ENCODE measurements around the gene SUMF1.

The SUMF1 gene

GRCh38 chr3:4355401-4356219 lies 111.5 kb downstream of the SUMF1 start:
- H3K4ac ChIP-seq (ENCODE audit: low read depth, low read length), result no peak overlapping the region
- no peak overlapping the region for H4K12ac ChIP-seq (ENCODE audit: low read depth, low read length)
- no peaks in the 10 kb centered on the region for H3K36me3 ChIP-seq (ENCODE audit: control insufficient read depth in 1 of 2, insufficient read depth in 2 of 2, low read length in 2 of 2)
- H2AFZ ChIP-seq (ENCODE audit: insufficient read depth, low read length, poor library complexity), result no peak overlapping the region
- no peak overlapping the region for H3K18ac ChIP-seq (ENCODE audit: low read length)
- H3K9ac ChIP-seq (ENCODE audit: low read length), result no peak overlapping the region
- DNase-seq, result no peak
- no peak overlapping the region for H3K14ac ChIP-seq (ENCODE audit: low read length)
- H3K79me2 ChIP-seq (ENCODE audit: control insufficient read depth, insufficient read depth, low read length, poor library complexity), result no peaks in the 10 kb centered on the region
- H3K23ac ChIP-seq (ENCODE audit: low read length), result no peak overlapping the region
- no peak overlapping the region for H2BK5ac ChIP-seq (ENCODE audit: low read depth, low read length, poor library complexity)
- no CpG with 5 or more reads among the region's 6 CpGs for WGBS (ENCODE audit: extremely low coverage, insufficient coverage, insufficient read length)
- H2BK12ac ChIP-seq (ENCODE audit: low read length), result no peak overlapping the region
- H3K79me1 ChIP-seq (ENCODE audit: low read length), result no peaks in the 10 kb centered on the region
- H4K91ac ChIP-seq (ENCODE audit: low read depth, low read length), result no peak overlapping the region
- no peaks in the 10 kb centered on the region for H3K9me3 ChIP-seq (ENCODE audit: insufficient read depth, low read depth, low read length)
- H4K8ac ChIP-seq (ENCODE audit: low read depth, low read length), result no peak overlapping the region
- H3K27me3 ChIP-seq (ENCODE audit: insufficient read depth, low read length), result no peaks in the 10 kb centered on the region
- no peak overlapping the region for H3K4me2 ChIP-seq (ENCODE audit: low read length)
- no peaks in the 10 kb centered on the region for H3K4me1 ChIP-seq (ENCODE audit: control insufficient read depth in 1 of 2, insufficient read depth in 2 of 2, low read length in 2 of 2)
- no peak overlapping the region for H3K27ac ChIP-seq (ENCODE audit: low read depth, low read length)
- H2AK5ac ChIP-seq (ENCODE audit: low read length), result no peak overlapping the region
- H3K4me3 ChIP-seq (ENCODE audit: low read depth, low read length), result no peak overlapping the region
- H2BK120ac ChIP-seq (ENCODE audit: insufficient read depth, low read length, poor library complexity), result no peak overlapping the region

DNA sequence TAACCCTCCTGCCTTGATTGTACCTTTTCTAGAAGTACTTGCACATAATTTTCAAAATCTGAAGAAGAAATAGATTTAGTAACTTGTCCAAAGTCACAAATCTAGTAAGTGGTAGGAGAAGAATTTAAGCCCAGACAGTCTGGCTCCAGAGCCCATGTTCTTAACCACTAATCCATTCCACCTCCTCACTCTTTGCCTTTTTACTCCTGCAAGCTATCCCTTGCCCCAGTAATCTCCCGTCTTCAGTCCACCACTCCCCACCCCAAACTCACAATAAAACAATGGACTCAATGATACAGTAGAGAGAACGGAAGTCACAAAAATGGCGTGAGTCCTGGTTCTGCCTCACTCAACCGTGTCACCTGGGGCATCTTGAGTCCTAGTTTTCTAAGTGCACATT lies 115.2 kb downstream of the SUMF1 start:
- Histone ChIP-seq H3K4me2 (ENCODE audit: low read length) (no peak overlapping the region), H3K36me3 (ENCODE audit: control insufficient read depth in 1 of 2, insufficient read depth in 2 of 2, low read length in 2 of 2) (no peaks in the 10 kb centered on the region), H2AFZ (ENCODE audit: insufficient read depth, low read length, poor library complexity) (no peak overlapping the region), H2BK5ac (ENCODE audit: low read depth, low read length, poor library complexity) (no peak overlapping the region), H3K4me3 (ENCODE audit: low read depth, low read length) (no peak overlapping the region), H3K23ac (ENCODE audit: low read length) (no peak overlapping the region), H2BK12ac (ENCODE audit: low read length) (no peak overlapping the region), H3K4ac (ENCODE audit: low read depth, low read length) (no peak overlapping the region), H3K4me1 (ENCODE audit: control insufficient read depth in 1 of 2, insufficient read depth in 2 of 2, low read length in 2 of 2) (no peaks in the 10 kb centered on the region), H4K8ac (ENCODE audit: low read depth, low read length) (no peak overlapping the region), H3K79me1 (ENCODE audit: low read length) (no peaks in the 10 kb centered on the region), H2BK120ac (ENCODE audit: insufficient read depth, low read length, poor library complexity) (no peak overlapping the region), H4K91ac (ENCODE audit: low read depth, low read length) (no peak overlapping the region), H4K12ac (ENCODE audit: low read depth, low read length) (no peak overlapping the region), H3K9me3 (ENCODE audit: insufficient read depth, low read depth, low read length) (no peaks in the 10 kb centered on the region), H3K18ac (ENCODE audit: low read length) (no peak overlapping the region), H3K27ac (ENCODE audit: low read depth, low read length) (no peak overlapping the region), H3K14ac (ENCODE audit: low read length) (no peak overlapping the region), H3K9ac (ENCODE audit: low read length) (no peak overlapping the region), H2AK5ac (ENCODE audit: low read length) (no peak overlapping the region), H3K79me2 (ENCODE audit: control insufficient read depth, insufficient read depth, low read length, poor library complexity) (no peaks in the 10 kb centered on the region), H3K27me3 (ENCODE audit: insufficient read depth, low read length) (no peaks in the 10 kb centered on the region)
- no CpG with 5 or more reads among the region's 4 CpGs for WGBS (ENCODE audit: extremely low coverage, insufficient coverage, insufficient read length)
- no peak for DNase-seq

GRCh38 chr3:4351164-4351855 lies 115.8 kb downstream of the SUMF1 start:
- no peak overlapping the region for H3K14ac ChIP-seq (ENCODE audit: low read length)
- no peak overlapping the region for H2AFZ ChIP-seq (ENCODE audit: insufficient read depth, low read length, poor library complexity)
- H2AK5ac ChIP-seq (ENCODE audit: low read length), result no peak overlapping the region
- no peak overlapping the region for H4K8ac ChIP-seq (ENCODE audit: low read depth, low read length)
- no peaks in the 10 kb centered on the region for H3K27me3 ChIP-seq (ENCODE audit: insufficient read depth, low read length)
- no peaks in the 10 kb centered on the region for H3K9me3 ChIP-seq (ENCODE audit: insufficient read depth, low read depth, low read length)
- no peaks in the 10 kb centered on the region for H3K4me1 ChIP-seq (ENCODE audit: control insufficient read depth in 1 of 2, insufficient read depth in 2 of 2, low read length in 2 of 2)
- no CpG with 5 or more reads among the region's 11 CpGs for WGBS (ENCODE audit: extremely low coverage, insufficient coverage, insufficient read length)
- no peak overlapping the region for H4K91ac ChIP-seq (ENCODE audit: low read depth, low read length)
- H3K4me3 ChIP-seq (ENCODE audit: low read depth, low read length), result no peak overlapping the region
- peak in 1 of 2 donors; percentile 38 for DNase-seq
- H2BK12ac ChIP-seq (ENCODE audit: low read length), result no peak overlapping the region
- H3K36me3 ChIP-seq (ENCODE audit: control insufficient read depth in 1 of 2, insufficient read depth in 2 of 2, low read length in 2 of 2), result no peaks in the 10 kb centered on the region
- no peak overlapping the region for H3K23ac ChIP-seq (ENCODE audit: low read length)
- H3K79me1 ChIP-seq (ENCODE audit: low read length), result no peaks in the 10 kb centered on the region
- no peaks in the 10 kb centered on the region for H3K79me2 ChIP-seq (ENCODE audit: control insufficient read depth, insufficient read depth, low read length, poor library complexity)
- H3K4ac ChIP-seq (ENCODE audit: low read depth, low read length), result no peak overlapping the region
- H3K9ac ChIP-seq (ENCODE audit: low read length), result no peak overlapping the region
- no peak overlapping the region for H3K27ac ChIP-seq (ENCODE audit: low read depth, low read length)
- no peak overlapping the region for H3K18ac ChIP-seq (ENCODE audit: low read length)
- H4K12ac ChIP-seq (ENCODE audit: low read depth, low read length), result no peak overlapping the region
- H3K4me2 ChIP-seq (ENCODE audit: low read length), result no peak overlapping the region
- H2BK5ac ChIP-seq (ENCODE audit: low read depth, low read length, poor library complexity), result no peak overlapping the region
- H2BK120ac ChIP-seq (ENCODE audit: insufficient read depth, low read length, poor library complexity), result no peak overlapping the region

- H4K91ac ChIP-seq (ENCODE audit: low read depth, low read length), result no peak overlapping the region
- WGBS (ENCODE audit: extremely low coverage, insufficient coverage, insufficient read length), result no CpG with 5 or more reads among the region's 2 CpGs
- H3K4me2 ChIP-seq (ENCODE audit: low read length), result no peak overlapping the region
- H2BK12ac ChIP-seq (ENCODE audit: low read length), result no peak overlapping the region
- H3K4ac ChIP-seq (ENCODE audit: low read depth, low read length), result no peak overlapping the region
- H4K8ac ChIP-seq (ENCODE audit: low read depth, low read length), result no peak overlapping the region
- DNase-seq, result peak; percentile 19 to 74
- H4K12ac ChIP-seq (ENCODE audit: low read depth, low read length), result no peak overlapping the region
- H2BK5ac ChIP-seq (ENCODE audit: low read depth, low read length, poor library complexity), result no peak overlapping the region
- no peak overlapping the region for H3K14ac ChIP-seq (ENCODE audit: low read length)
- H2AK5ac ChIP-seq (ENCODE audit: low read length), result no peak overlapping the region
- no peak overlapping the region for H3K27ac ChIP-seq (ENCODE audit: low read depth, low read length)
- H3K27me3 ChIP-seq (ENCODE audit: insufficient read depth, low read length), result no peaks in the 10 kb centered on the region
- no peak overlapping the region for H3K23ac ChIP-seq (ENCODE audit: low read length)
- no peak overlapping the region for H2AFZ ChIP-seq (ENCODE audit: insufficient read depth, low read length, poor library complexity)
- no peak overlapping the region for H2BK120ac ChIP-seq (ENCODE audit: insufficient read depth, low read length, poor library complexity)
- H3K9me3 ChIP-seq (ENCODE audit: insufficient read depth, low read depth, low read length), result no peaks in the 10 kb centered on the region
- H3K4me3 ChIP-seq (ENCODE audit: low read depth, low read length), result no peak overlapping the region
- no peaks in the 10 kb centered on the region for H3K4me1 ChIP-seq (ENCODE audit: control insufficient read depth in 1 of 2, insufficient read depth in 2 of 2, low read length in 2 of 2)
- H3K79me2 ChIP-seq (ENCODE audit: control insufficient read depth, insufficient read depth, low read length, poor library complexity), result no peaks in the 10 kb centered on the region
- no peak overlapping the region for H3K9ac ChIP-seq (ENCODE audit: low read length)
- H3K79me1 ChIP-seq (ENCODE audit: low read length), result no peaks in the 10 kb centered on the region
- H3K18ac ChIP-seq (ENCODE audit: low read length), result no peak overlapping the region
- H3K36me3 ChIP-seq (ENCODE audit: control insufficient read depth in 1 of 2, insufficient read depth in 2 of 2, low read length in 2 of 2), result no peaks in the 10 kb centered on the region
Observed at GRCh38 chr3:4350789-4351163, 116.3 kb downstream of the SUMF1 start.

All from trophoblast cell (in vitro differentiated cells and primary cell).